ENCODE results near the gene PAQR9.

The PAQR9 gene

GRCh38 chr3:142953443-142953842 is 10.0 kb downstream of the PAQR9 start:
- H3K27ac ChIP-seq (ENCODE audit: low read depth, low read length) = no peak overlapping the region
- no peak overlapping the region for H3K9ac ChIP-seq (ENCODE audit: low read length in 5 of 5)
- H3K4me3 ChIP-seq (ENCODE audit: low read depth in 1 of 5, low read length in 5 of 5) = no peak overlapping the region
- no peaks in the 10 kb centered on the region for H3K4me1 ChIP-seq (ENCODE audit: control insufficient read depth in 5 of 5, insufficient read depth in 5 of 5, low read length in 5 of 5)
- no peaks in the 10 kb centered on the region for H3K36me3 ChIP-seq (ENCODE audit: control insufficient read depth in 5 of 5, insufficient read depth in 5 of 5, low read length in 5 of 5)
- peaks cover 0 to 5% (median 0%) of the 10 kb centered on the region in 5 donors for H3K27me3 ChIP-seq (ENCODE audit: control insufficient read depth in 5 of 5, insufficient read depth in 4 of 5, low read length in 5 of 5)
- H3K9me3 ChIP-seq (ENCODE audit: control insufficient read depth in 5 of 5, low read length in 5 of 5) = no peaks in the 10 kb centered on the region

GRCh38 chr3:142952272-142953193 is 10.9 kb downstream of the PAQR9 start:
- H3K4me3 ChIP-seq (ENCODE audit: low read depth in 1 of 5, low read length in 5 of 5) = no peak overlapping the region
- H3K9me3 ChIP-seq (ENCODE audit: control insufficient read depth in 5 of 5, low read length in 5 of 5) = no peaks in the 10 kb centered on the region
- H3K9ac ChIP-seq (ENCODE audit: low read length in 5 of 5) = no peak overlapping the region
- H3K36me3 ChIP-seq (ENCODE audit: control insufficient read depth in 5 of 5, insufficient read depth in 5 of 5, low read length in 5 of 5) = no peaks in the 10 kb centered on the region
- H3K4me1 ChIP-seq (ENCODE audit: control insufficient read depth in 5 of 5, insufficient read depth in 5 of 5, low read length in 5 of 5) = peaks cover 0 to 3% (median under 1%) of the 10 kb centered on the region in 5 donors
- peaks cover 0 to 11% (median 7%) of the 10 kb centered on the region in 5 donors for H3K27me3 ChIP-seq (ENCODE audit: control insufficient read depth in 5 of 5, insufficient read depth in 4 of 5, low read length in 5 of 5)
- H3K27ac ChIP-seq (ENCODE audit: low read depth, low read length) = no peak overlapping the region

DNA sequence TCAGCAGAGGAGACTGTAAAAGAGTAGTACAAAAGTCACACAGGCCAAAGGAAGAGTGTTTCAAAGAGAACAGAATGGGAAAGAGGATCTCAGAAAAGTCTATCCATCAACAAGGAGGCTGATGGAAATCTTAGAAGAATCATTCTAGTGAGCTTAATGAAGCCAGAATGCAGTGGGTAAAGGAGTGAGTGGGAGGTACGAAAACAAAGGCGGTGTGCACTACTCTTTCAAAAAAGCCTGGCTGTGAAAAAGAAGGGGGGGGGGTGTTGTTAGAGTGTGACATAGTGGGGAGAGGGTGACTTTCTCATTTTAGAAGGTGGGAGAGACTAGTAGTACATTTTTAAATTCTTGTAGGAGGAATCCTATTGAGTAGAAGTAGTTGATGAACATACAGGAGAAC is 11.7 kb downstream of the PAQR9 start:
- Histone ChIP-seq H3K9ac (ENCODE audit: low read length in 5 of 5) (no peak overlapping the region), H3K4me1 (ENCODE audit: control insufficient read depth in 5 of 5, insufficient read depth in 5 of 5, low read length in 5 of 5) (peaks cover 0 to 7% (median 6%) of the 10 kb centered on the region in 5 donors), H3K9me3 (ENCODE audit: control insufficient read depth in 5 of 5, low read length in 5 of 5) (no peaks in the 10 kb centered on the region), H3K4me3 (ENCODE audit: low read depth in 1 of 5, low read length in 5 of 5) (no peak overlapping the region), H3K27me3 (ENCODE audit: control insufficient read depth in 5 of 5, insufficient read depth in 4 of 5, low read length in 5 of 5) (peaks cover 5 to 16% (median 12%) of the 10 kb centered on the region in 5 donors), H3K36me3 (ENCODE audit: control insufficient read depth in 5 of 5, insufficient read depth in 5 of 5, low read length in 5 of 5) (no peaks in the 10 kb centered on the region), H3K27ac (ENCODE audit: low read depth, low read length) (no peak overlapping the region)

DNA sequence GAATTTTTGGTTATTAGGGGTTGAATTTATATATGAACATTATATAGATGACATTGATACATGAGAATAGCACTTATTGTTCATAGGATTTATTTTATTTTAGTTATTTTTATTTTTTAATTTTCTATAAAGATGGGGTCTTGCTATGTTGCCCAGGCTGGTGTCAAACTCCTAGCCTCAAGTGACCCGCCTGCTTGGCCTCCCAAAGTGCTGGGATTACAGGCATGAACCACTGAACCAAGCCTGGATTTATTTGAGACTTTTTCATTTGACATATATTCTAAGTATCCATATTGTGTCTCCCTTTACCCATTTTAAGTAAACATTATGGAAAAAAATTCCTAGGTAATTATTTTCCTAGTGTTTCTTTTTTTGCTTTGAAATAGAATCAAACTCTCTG is 12.5 kb downstream of the PAQR9 start:
- H3K27me3 ChIP-seq (ENCODE audit: control insufficient read depth in 5 of 5, insufficient read depth in 4 of 5, low read length in 5 of 5) = peaks cover 5 to 16% (median 12%) of the 10 kb centered on the region in 5 donors
- no peak overlapping the region for H3K9ac ChIP-seq (ENCODE audit: low read length in 5 of 5)
- no peaks in the 10 kb centered on the region for H3K9me3 ChIP-seq (ENCODE audit: control insufficient read depth in 5 of 5, low read length in 5 of 5)
- no peak overlapping the region for H3K4me3 ChIP-seq (ENCODE audit: low read depth in 1 of 5, low read length in 5 of 5)
- no peak overlapping the region for H3K27ac ChIP-seq (ENCODE audit: low read depth, low read length)
- no peaks in the 10 kb centered on the region for H3K36me3 ChIP-seq (ENCODE audit: control insufficient read depth in 5 of 5, insufficient read depth in 5 of 5, low read length in 5 of 5)
- H3K4me1 ChIP-seq (ENCODE audit: control insufficient read depth in 5 of 5, insufficient read depth in 5 of 5, low read length in 5 of 5) = peaks cover 0 to 7% (median 6%) of the 10 kb centered on the region in 5 donors

DNA sequence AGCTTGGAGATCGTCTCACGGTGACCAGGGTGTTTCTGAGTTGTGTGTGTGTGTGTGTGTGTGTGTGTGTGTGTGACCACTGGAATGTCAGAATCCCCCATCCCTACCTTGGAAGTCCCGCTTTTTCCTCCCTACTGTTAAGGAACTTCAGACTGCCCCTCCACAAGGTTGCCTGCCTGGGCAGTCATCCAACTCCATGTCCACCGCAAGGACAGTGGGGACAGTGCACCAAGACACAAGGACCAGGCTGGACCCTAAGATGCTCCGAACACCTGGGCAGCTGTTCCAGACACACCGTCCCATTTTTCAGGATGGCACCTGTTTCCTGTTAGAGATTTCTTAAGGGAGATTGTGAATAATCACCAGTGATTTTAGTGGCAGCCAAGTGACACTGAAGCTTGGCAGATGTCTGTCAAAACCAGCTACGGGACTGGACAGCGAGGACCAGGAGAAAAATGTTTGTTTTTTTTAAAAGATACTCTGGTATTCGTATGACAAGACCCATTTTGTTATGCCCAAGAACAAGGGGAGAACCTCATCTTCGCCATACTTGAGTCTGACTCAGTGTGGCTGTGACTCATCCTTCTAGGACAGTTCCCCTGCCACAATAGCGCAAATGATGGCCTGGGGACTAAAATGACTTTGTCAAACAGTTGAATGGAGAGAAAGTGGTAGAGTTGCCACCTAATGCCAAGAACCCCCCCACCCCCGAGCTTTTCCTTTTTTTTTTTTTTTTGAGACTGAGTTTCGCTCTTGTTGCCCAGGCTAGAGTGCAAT is 15.5 kb downstream of the PAQR9 start:
- peaks cover 5 to 19% (median 12%) of the 10 kb centered on the region in 5 donors for H3K27me3 ChIP-seq (ENCODE audit: control insufficient read depth in 5 of 5, insufficient read depth in 4 of 5, low read length in 5 of 5)
- H3K36me3 ChIP-seq (ENCODE audit: control insufficient read depth in 5 of 5, insufficient read depth in 5 of 5, low read length in 5 of 5) = no peaks in the 10 kb centered on the region
- H3K27ac ChIP-seq (ENCODE audit: low read depth, low read length) = no peak overlapping the region
- H3K9me3 ChIP-seq (ENCODE audit: control insufficient read depth in 5 of 5, low read length in 5 of 5) = no peaks in the 10 kb centered on the region
- no peak overlapping the region for H3K9ac ChIP-seq (ENCODE audit: low read length in 5 of 5)
- H3K4me1 ChIP-seq (ENCODE audit: control insufficient read depth in 5 of 5, insufficient read depth in 5 of 5, low read length in 5 of 5) = peaks cover 0 to 7% (median 6%) of the 10 kb centered on the region in 5 donors
- peak overlapping the region in 2 of 5 donors; percentile 7 to 17 for H3K4me3 ChIP-seq (ENCODE audit: low read depth in 1 of 5, low read length in 5 of 5)

DNA sequence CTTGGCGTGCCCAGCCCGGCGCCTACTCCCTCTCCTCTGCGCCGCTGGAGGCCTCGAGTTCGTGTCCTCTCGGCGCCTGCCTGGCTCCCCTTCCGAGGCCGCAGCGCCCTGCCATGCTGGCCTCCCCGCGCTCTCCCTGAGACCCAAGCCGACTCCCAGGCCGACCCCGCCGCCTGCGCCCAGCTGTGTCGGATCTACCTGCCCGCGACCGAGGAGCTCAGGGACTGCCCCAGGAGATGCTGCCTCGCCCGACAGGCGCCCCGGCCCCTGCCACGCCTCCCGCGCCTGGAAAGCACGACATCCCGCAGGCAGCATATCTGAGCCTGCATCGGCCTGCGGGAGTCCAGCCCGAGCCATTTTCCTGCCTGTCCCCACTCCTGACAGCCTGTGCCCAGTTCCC is 16.1 kb downstream of the PAQR9 start:
- H3K9me3 ChIP-seq (ENCODE audit: control insufficient read depth in 5 of 5, low read length in 5 of 5) = no peaks in the 10 kb centered on the region
- H3K27ac ChIP-seq (ENCODE audit: low read depth, low read length) = no peak overlapping the region
- peaks cover 5 to 19% (median 12%) of the 10 kb centered on the region in 5 donors for H3K27me3 ChIP-seq (ENCODE audit: control insufficient read depth in 5 of 5, insufficient read depth in 4 of 5, low read length in 5 of 5)
- H3K9ac ChIP-seq (ENCODE audit: low read length in 5 of 5) = no peak overlapping the region
- peak overlapping the region in 3 of 5 donors; percentile 7 to 20 (median 17) for H3K4me3 ChIP-seq (ENCODE audit: low read depth in 1 of 5, low read length in 5 of 5)
- peaks cover 0 to 7% (median 6%) of the 10 kb centered on the region in 5 donors for H3K4me1 ChIP-seq (ENCODE audit: control insufficient read depth in 5 of 5, insufficient read depth in 5 of 5, low read length in 5 of 5)
- H3K36me3 ChIP-seq (ENCODE audit: control insufficient read depth in 5 of 5, insufficient read depth in 5 of 5, low read length in 5 of 5) = no peaks in the 10 kb centered on the region

GRCh38 chr3:142946861-142947260 is 16.6 kb downstream of the PAQR9 start:
- Histone ChIP-seq H3K4me1 (ENCODE audit: control insufficient read depth in 5 of 5, insufficient read depth in 5 of 5, low read length in 5 of 5) (peaks cover 0 to 7% (median 6%) of the 10 kb centered on the region in 5 donors), H3K36me3 (ENCODE audit: control insufficient read depth in 5 of 5, insufficient read depth in 5 of 5, low read length in 5 of 5) (no peaks in the 10 kb centered on the region), H3K27ac (ENCODE audit: low read depth, low read length) (no peak overlapping the region), H3K9ac (ENCODE audit: low read length in 5 of 5) (no peak overlapping the region), H3K9me3 (ENCODE audit: control insufficient read depth in 5 of 5, low read length in 5 of 5) (no peaks in the 10 kb centered on the region), H3K4me3 (ENCODE audit: low read depth in 1 of 5, low read length in 5 of 5) (peak overlapping the region in 2 of 5 donors; percentile 17 to 20), H3K27me3 (ENCODE audit: control insufficient read depth in 5 of 5, insufficient read depth in 4 of 5, low read length in 5 of 5) (peaks cover 5 to 19% (median 12%) of the 10 kb centered on the region in 5 donors)

DNA sequence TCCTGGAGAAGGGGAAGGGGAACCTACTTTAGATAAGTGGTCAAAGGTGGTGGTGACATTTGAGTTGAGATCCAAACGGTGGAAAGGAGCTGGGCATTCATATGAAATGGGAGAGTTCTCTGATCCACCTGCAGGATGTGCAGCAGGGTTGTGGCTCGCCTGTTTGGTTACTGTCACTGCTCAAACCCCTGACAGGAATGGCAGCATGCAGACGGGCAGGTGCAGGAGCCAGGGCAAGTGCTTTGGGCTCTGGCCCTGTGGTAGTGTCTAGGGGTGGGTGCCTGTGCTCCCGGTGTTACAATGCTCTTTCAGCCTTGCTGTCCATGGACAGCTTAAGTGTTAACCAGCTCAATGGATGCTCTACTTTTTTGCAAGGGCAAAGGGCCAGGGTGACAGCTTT is 18.5 kb downstream of the PAQR9 start:
- Histone ChIP-seq H3K9me3 (ENCODE audit: control insufficient read depth in 5 of 5, low read length in 5 of 5) (no peaks in the 10 kb centered on the region), H3K4me1 (ENCODE audit: control insufficient read depth in 5 of 5, insufficient read depth in 5 of 5, low read length in 5 of 5) (peaks cover 0 to 7% (median 6%) of the 10 kb centered on the region in 5 donors), H3K27me3 (ENCODE audit: control insufficient read depth in 5 of 5, insufficient read depth in 4 of 5, low read length in 5 of 5) (peaks cover 5 to 14% (median 12%) of the 10 kb centered on the region in 5 donors), H3K9ac (ENCODE audit: low read length in 5 of 5) (no peak overlapping the region), H3K36me3 (ENCODE audit: control insufficient read depth in 5 of 5, insufficient read depth in 5 of 5, low read length in 5 of 5) (no peaks in the 10 kb centered on the region), H3K27ac (ENCODE audit: low read depth, low read length) (no peak overlapping the region), H3K4me3 (ENCODE audit: low read depth in 1 of 5, low read length in 5 of 5) (no peak overlapping the region)

- peaks cover 5 to 14% (median 12%) of the 10 kb centered on the region in 5 donors for H3K27me3 ChIP-seq (ENCODE audit: control insufficient read depth in 5 of 5, insufficient read depth in 4 of 5, low read length in 5 of 5)
- H3K4me1 ChIP-seq (ENCODE audit: control insufficient read depth in 5 of 5, insufficient read depth in 5 of 5, low read length in 5 of 5) = peaks cover 0 to 7% (median 6%) of the 10 kb centered on the region in 5 donors
- H3K27ac ChIP-seq (ENCODE audit: low read depth, low read length) = no peak overlapping the region
- no peaks in the 10 kb centered on the region for H3K36me3 ChIP-seq (ENCODE audit: control insufficient read depth in 5 of 5, insufficient read depth in 5 of 5, low read length in 5 of 5)
- H3K4me3 ChIP-seq (ENCODE audit: low read depth in 1 of 5, low read length in 5 of 5) = no peak overlapping the region
- H3K9me3 ChIP-seq (ENCODE audit: control insufficient read depth in 5 of 5, low read length in 5 of 5) = no peaks in the 10 kb centered on the region
- no peak overlapping the region for H3K9ac ChIP-seq (ENCODE audit: low read length in 5 of 5)
Measured at GRCh38 chr3:142944342-142944741, 19.1 kb downstream of the PAQR9 start.

DNA sequence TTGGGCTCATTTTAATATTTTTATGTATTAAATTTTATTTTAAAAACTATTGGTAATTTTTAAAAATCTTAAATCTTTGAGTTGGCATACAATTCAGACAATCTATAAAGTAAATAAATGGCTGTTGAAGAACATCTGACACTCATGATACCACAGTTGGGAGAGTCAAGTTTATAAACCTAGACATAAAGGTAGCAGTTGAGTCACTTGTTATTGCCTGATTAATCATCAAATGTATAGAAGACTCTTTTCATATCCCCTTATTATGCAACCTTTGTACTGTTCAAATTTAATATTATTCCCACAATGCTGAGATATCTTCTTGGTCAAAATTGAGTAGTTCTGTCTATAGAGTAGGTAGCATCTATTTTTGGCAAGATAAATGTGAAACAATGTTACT is 19.6 kb downstream of the PAQR9 start:
- no peak overlapping the region for H3K9ac ChIP-seq (ENCODE audit: low read length in 5 of 5)
- no peaks in the 10 kb centered on the region for H3K9me3 ChIP-seq (ENCODE audit: control insufficient read depth in 5 of 5, low read length in 5 of 5)
- H3K4me3 ChIP-seq (ENCODE audit: low read depth in 1 of 5, low read length in 5 of 5) = no peak overlapping the region
- H3K27me3 ChIP-seq (ENCODE audit: control insufficient read depth in 5 of 5, insufficient read depth in 4 of 5, low read length in 5 of 5) = peaks cover 5 to 14% (median 12%) of the 10 kb centered on the region in 5 donors
- H3K4me1 ChIP-seq (ENCODE audit: control insufficient read depth in 5 of 5, insufficient read depth in 5 of 5, low read length in 5 of 5) = peaks cover 0 to 7% (median 6%) of the 10 kb centered on the region in 5 donors
- H3K36me3 ChIP-seq (ENCODE audit: control insufficient read depth in 5 of 5, insufficient read depth in 5 of 5, low read length in 5 of 5) = no peaks in the 10 kb centered on the region
- H3K27ac ChIP-seq (ENCODE audit: low read depth, low read length) = no peak overlapping the region

Measured in subcutaneous abdominal adipose tissue (tissue), 5 donors.